ENCODE data around the gene ORC3.

ORC3 gene

DNA sequence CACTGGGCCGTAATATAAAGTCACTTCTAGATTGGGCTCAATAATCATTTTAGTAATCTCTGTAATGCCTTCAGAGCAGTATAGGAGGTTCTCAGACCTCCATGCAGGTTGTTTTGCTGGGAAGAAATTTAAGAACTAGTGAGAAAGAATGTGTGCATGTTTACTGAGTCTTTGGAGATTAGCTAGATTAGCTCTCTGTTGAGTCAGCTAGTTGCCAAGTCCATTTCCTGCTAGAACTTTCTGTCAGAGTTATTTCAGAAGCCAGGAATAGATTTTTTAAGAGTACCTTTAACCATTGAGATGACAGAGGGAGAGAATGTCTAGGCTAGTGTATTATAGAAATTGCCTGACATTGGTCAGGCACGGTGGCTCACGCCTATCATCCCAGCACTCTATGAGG is 33.3 kb downstream of the ORC3 start:
- no peak for TF ChIP-seq CTCF (IDR thresholded peaks at IDR 0.05)
- H3K4me1 Mint-ChIP-seq, result peaks cover 7% of the 10 kb centered on the region
- DNase-seq, result no peak
- H3K27ac Mint-ChIP-seq, result no peak overlapping the region
- peaks cover 64% of the 10 kb centered on the region for H3K36me3 Mint-ChIP-seq (ENCODE audit: low read depth)
- peaks cover 7% of the 10 kb centered on the region for H3K9me3 Mint-ChIP-seq
- H3K27me3 Mint-ChIP-seq (ENCODE audit: low read depth, poor library complexity), result no peaks in the 10 kb centered on the region
- no peak overlapping the region for H3K4me3 Mint-ChIP-seq

- H3K9me3 Mint-ChIP-seq, result peaks cover 7% of the 10 kb centered on the region
- no peak overlapping the region for H3K4me3 Mint-ChIP-seq
- peak overlapping the region; percentile 9 for H3K27ac Mint-ChIP-seq
- no peak for DNase-seq
- H3K27me3 Mint-ChIP-seq (ENCODE audit: low read depth, poor library complexity), result no peaks in the 10 kb centered on the region
- no peaks in the 10 kb centered on the region for H3K4me1 Mint-ChIP-seq
- H3K36me3 Mint-ChIP-seq (ENCODE audit: low read depth), result peaks cover 58% of the 10 kb centered on the region
- no peak for TF ChIP-seq CTCF (IDR thresholded peaks at IDR 0.05)
Measured at GRCh38 chr6:87628424-87628823, 38.5 kb downstream of the ORC3 start.

GRCh38 chr6:87628881-87629280 is 38.9 kb downstream of the ORC3 start:
- TF ChIP-seq CTCF (IDR thresholded peaks at IDR 0.05), result no peak
- Mint-ChIP-seq H3K9me3 (peaks cover 7% of the 10 kb centered on the region), H3K4me3 (no peak overlapping the region), H3K4me1 (no peaks in the 10 kb centered on the region), H3K27me3 (ENCODE audit: low read depth, poor library complexity) (no peaks in the 10 kb centered on the region), H3K27ac (peak overlapping the region; percentile 9), H3K36me3 (ENCODE audit: low read depth) (peaks cover 54% of the 10 kb centered on the region)
- DNase-seq, result no peak

GRCh38 chr6:87630746-87631145 is 40.8 kb downstream of the ORC3 start:
- DNase-seq, result no peak
- Mint-ChIP-seq H3K4me1 (no peaks in the 10 kb centered on the region), H3K4me3 (no peak overlapping the region), H3K36me3 (ENCODE audit: low read depth) (peaks cover 44% of the 10 kb centered on the region), H3K27ac (no peak overlapping the region), H3K27me3 (ENCODE audit: low read depth, poor library complexity) (no peaks in the 10 kb centered on the region), H3K9me3 (no peaks in the 10 kb centered on the region)
- TF ChIP-seq CTCF (IDR thresholded peaks at IDR 0.05), result no peak

- Mint-ChIP-seq H3K9me3 (no peaks in the 10 kb centered on the region), H3K27ac (no peak overlapping the region), H3K4me1 (no peaks in the 10 kb centered on the region), H3K36me3 (ENCODE audit: low read depth) (peaks cover 45% of the 10 kb centered on the region), H3K4me3 (no peak overlapping the region), H3K27me3 (ENCODE audit: low read depth, poor library complexity) (no peaks in the 10 kb centered on the region)
- TF ChIP-seq CTCF (IDR thresholded peaks at IDR 0.05), result no peak
- no peak for DNase-seq
Measured at GRCh38 chr6:87633851-87634250, 43.9 kb downstream of the ORC3 start.

DNA sequence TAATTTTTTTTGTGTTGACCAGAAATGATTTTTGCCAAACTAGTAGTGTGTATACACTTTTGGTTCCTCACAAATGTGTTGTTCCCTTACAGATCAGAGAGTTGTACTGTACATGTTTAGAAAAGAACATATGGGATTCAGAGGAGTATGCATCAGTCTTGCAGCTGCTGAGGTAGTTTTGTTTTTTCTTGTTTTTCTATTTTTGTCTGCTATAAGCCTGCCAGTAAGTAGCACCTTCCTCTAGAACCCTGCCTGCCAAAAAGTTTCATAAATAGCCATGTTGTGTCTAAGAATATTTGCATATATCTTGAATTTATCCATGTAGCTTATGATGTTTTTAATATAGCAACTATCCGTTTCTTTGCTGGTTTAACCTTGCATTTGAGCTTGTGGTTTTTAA is 46.4 kb downstream of the ORC3 start:
- Mint-ChIP-seq H3K9me3 (no peaks in the 10 kb centered on the region), H3K27me3 (ENCODE audit: low read depth, poor library complexity) (no peaks in the 10 kb centered on the region), H3K36me3 (ENCODE audit: low read depth) (peaks cover 48% of the 10 kb centered on the region), H3K4me1 (no peaks in the 10 kb centered on the region), H3K27ac (no peak overlapping the region), H3K4me3 (no peak overlapping the region)
- no peak for TF ChIP-seq CTCF (IDR thresholded peaks at IDR 0.05)
- no peak for DNase-seq
